Gastroesophageal sphincter (tissue), 4 donors: Measurements from ENCODE around the gene DCXR. TPM values are rescaled to one million over a fixed set of nuclear protein-coding genes. Genes with fewer than 3 reads are reported as not detected.

Experiments
- ATAC-seq: fragments of 150-250 bp; one replicate; pipeline ENCODE4 v1.9.1; 2016; ENCODE audit warnings: mild to moderate bottlenecking, moderate library complexity
- H3K27ac ChIP-seq, 4 donors: fragments of 200-600 bp; sonication (generic) in 3 of 4; 1 replicate in 3 of 4; 2 replicates in 1 of 4; pipeline ENCODE4 v1.5.1; 2016 to 2019
- H3K27me3 ChIP-seq: fragments of 200-600 bp; sonication (generic); one replicate; pipeline ENCODE4 v1.5.1; 2019
- H3K36me3 ChIP-seq, 2 donors: fragments of 200-600 bp; sonication (generic); one replicate each; pipeline ENCODE4 v1.5.1; 2019; ENCODE audit warnings: control low read depth in 1 of 2
- H3K4me1 ChIP-seq, 3 donors: fragments of 200-600 bp; sonication (generic); 1 replicate in 2 of 3; 2 replicates in 1 of 3; pipeline ENCODE4 v1.5.1; 2016 to 2019; ENCODE audit warnings: control low read depth in 2 of 3
- H3K4me3 ChIP-seq, 2 donors: fragments of 200-600 bp; sonication (generic); one replicate each; pipeline ENCODE4 v1.5.1; 2019; ENCODE audit warnings: mild to moderate bottlenecking in 1 of 2, moderate library complexity in 1 of 2
- H3K9me3 ChIP-seq, 3 donors: fragments of 200-600 bp; sonication (generic); one replicate each; pipeline ENCODE4 v1.5.1; 2017 to 2019; ENCODE audit warnings: control low read depth in 2 of 3
- CTCF ChIP-seq, 4 experiments: fragments of 200-600 bp in 2 of 4; fragments of 450-650 bp in 2 of 4; sonication (generic) in 1 of 4; IDR thresholded peaks; one replicate each; pipeline ENCODE4 v1.5.1; 2017 to 2019; ENCODE audit warnings: antibody characterized with exemption in 4 of 4, mild to moderate bottlenecking in 2 of 4, moderate library complexity in 2 of 4
- EP300 ChIP-seq: sonication (generic); formaldehyde crosslinking; IDR thresholded peaks from one replicate; pipeline ENCODE4 v1.6.1; 2017; ENCODE audit warnings: antibody characterized with exemption, mild to moderate bottlenecking
- POLR2A ChIP-seq, 2 donors: fragments of 450-650 bp; IDR thresholded peaks; one replicate each; pipeline ENCODE4 v1.6.1; 2017; ENCODE audit warnings: antibody characterized with exemption in 2 of 2, mild to moderate bottlenecking in 2 of 2, moderate library complexity in 1 of 2
- POLR2AphosphoS5 ChIP-seq: sonication (generic); formaldehyde crosslinking; IDR thresholded peaks from one replicate; pipeline ENCODE4 v1.6.1; 2017; ENCODE audit warnings: antibody characterized with exemption
- WGBS, 2 donors: methylation state at CpG; one replicate each; pipeline ENCODE4 v1.1.5; 2018; ENCODE audit warnings: low coverage in 1 of 2; 5-methylcytosine and 5-hydroxymethylcytosine counted together
- total RNA-seq, 4 donors: library from RNA; depleted of rRNA; stranded (reverse); fragments of >200 nt; gene quantifications; one replicate each; pipeline ENCODE4 v1.1.0, GENCODE V29; 2016

Gene DCXR
- total RNA-seq, 4 donors from 2014 or later: 70.7 to 140 (median 108) TPM

GRCh38 chr17:82062984-82063368 is 25.5 kb upstream of the DCXR start:
- Histone ChIP-seq H3K27me3 (no peaks in the 10 kb centered on the region), H3K4me1 (peaks cover 0 to 29% (median 19%) of the 10 kb centered on the region in 3 donors), H3K4me3 (no peak overlapping the region), H3K9me3 (no peaks in the 10 kb centered on the region), H3K27ac (no peak overlapping the region), H3K36me3 (peaks cover 0 to 64% of the 10 kb centered on the region in 2 donors)
- ATAC-seq: no peak
- no CpG with 5 or more reads among the region's 9 CpGs for WGBS, 2 donors
- TF ChIP-seq EP300 (no peak), CTCF (IDR thresholded peaks at IDR 0.05) (no peak)

GRCh38 chr17:82062076-82062983 is 24.8 kb upstream of the DCXR start:
- H3K27me3 ChIP-seq: no peaks in the 10 kb centered on the region
- no peak for ATAC-seq
- peaks cover 0 to 70% of the 10 kb centered on the region in 2 donors for H3K36me3 ChIP-seq
- no peak overlapping the region for H3K27ac ChIP-seq
- TF ChIP-seq POLR2AphosphoS5 (no peak), EP300 (no peak), POLR2A (IDR thresholded peaks at IDR 0.05) (no peak), CTCF (IDR thresholded peaks at IDR 0.05) (no peak)
- 76% methylated on average over 11 of the region's 24 CpGs; no CpG with 5 or more reads in 1 of the 2 donors for WGBS, 2 donors
- no peak overlapping the region for H3K4me3 ChIP-seq
- peaks cover 0 to 29% (median 19%) of the 10 kb centered on the region in 3 donors for H3K4me1 ChIP-seq
- no peaks in the 10 kb centered on the region for H3K9me3 ChIP-seq

- H3K27ac ChIP-seq: no peak overlapping the region
- H3K4me1 ChIP-seq: peaks cover 0 to 24% (median 17%) of the 10 kb centered on the region in 3 donors
- no peak overlapping the region for H3K4me3 ChIP-seq
- TF ChIP-seq POLR2A (IDR thresholded peaks at IDR 0.05) (no peak), POLR2AphosphoS5 (no peak), EP300 (no peak), CTCF (IDR thresholded peaks at IDR 0.05) (no peak)
- H3K36me3 ChIP-seq: peaks cover 0 to 81% of the 10 kb centered on the region in 2 donors
- ATAC-seq: no peak
- no peaks in the 10 kb centered on the region for H3K9me3 ChIP-seq
- H3K27me3 ChIP-seq: no peaks in the 10 kb centered on the region
- no CpG with 5 or more reads among the region's 34 CpGs for WGBS, 2 donors
Observed at GRCh38 chr17:82061047-82061925, 23.8 kb upstream of the DCXR start.

GRCh38 chr17:82060614-82061013 is 23.1 kb upstream of the DCXR start:
- H3K4me3 ChIP-seq: no peak overlapping the region
- no peak overlapping the region for H3K27ac ChIP-seq
- ATAC-seq: no peak
- H3K4me1 ChIP-seq: peaks cover 0 to 19% (median 13%) of the 10 kb centered on the region in 3 donors
- peaks cover 0 to 87% of the 10 kb centered on the region in 2 donors for H3K36me3 ChIP-seq
- no peaks in the 10 kb centered on the region for H3K27me3 ChIP-seq
- WGBS, 2 donors: no CpG with 5 or more reads among the region's 14 CpGs
- H3K9me3 ChIP-seq: no peaks in the 10 kb centered on the region
- TF ChIP-seq POLR2AphosphoS5 (no peak), EP300 (no peak)

- no CpG with 5 or more reads among the region's 16 CpGs for WGBS, 2 donors
- H3K36me3 ChIP-seq: peaks cover 0 to 94% of the 10 kb centered on the region in 2 donors
- peaks cover 0 to 24% (median 13%) of the 10 kb centered on the region in 3 donors for H3K4me1 ChIP-seq
- no peak overlapping the region for H3K27ac ChIP-seq
- TF ChIP-seq EP300 (no peak), POLR2AphosphoS5 (no peak), POLR2A (IDR thresholded peaks at IDR 0.05) (no peak), CTCF (IDR thresholded peaks at IDR 0.05) (no peak)
- no peaks in the 10 kb centered on the region for H3K9me3 ChIP-seq
- no peak overlapping the region for H3K4me3 ChIP-seq
- no peak for ATAC-seq
- no peaks in the 10 kb centered on the region for H3K27me3 ChIP-seq
Observed at GRCh38 chr17:82060001-82060380, 22.5 kb upstream of the DCXR start.
